HG02970 (cell line): ENCODE data around the gene KRT6B.
"Not testable (repeated sequence)": the region's sequence is repeated elsewhere in the genome, so short reads cannot be mapped to it uniquely, and the experiment has no call there.

ENCODE experiments used
- ATAC-seq: cut with Tn5 transposase; IDR thresholded peaks from one replicate; pipeline ENCODE4 v1.9.1; 2021; ENCODE audit warnings: mild to moderate bottlenecking, moderate library complexity, moderate number of reproducible peaks; ENCODE audit not compliant: unreplicated experiment, low FRiP score

KRT6B gene

DNA sequence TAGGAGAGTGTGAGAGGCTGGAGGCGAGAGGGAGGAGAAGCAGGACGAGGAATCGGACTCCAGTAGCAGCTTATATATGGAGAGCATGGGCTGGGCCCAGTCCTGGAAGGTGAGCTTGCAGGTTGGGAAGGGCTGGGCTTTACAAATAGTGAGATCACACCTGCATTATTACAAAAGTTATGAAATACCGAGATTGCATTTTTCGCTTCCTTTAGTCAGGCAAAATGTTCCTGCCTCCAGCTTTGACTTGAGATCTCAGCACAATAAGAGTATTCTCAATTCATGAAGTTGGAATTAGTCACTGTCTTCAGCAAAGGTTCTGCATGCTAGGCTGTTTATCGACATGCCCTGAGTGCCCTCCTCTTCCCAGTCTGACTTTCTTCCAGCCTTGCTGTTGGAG is at the start of gene KRT6B:
Gene KRT6B, minus strand, starts transcription at position 46 of the 400 bp plus-strand sequence. CDS start 68 bp downstream, outside the sequence.
- ATAC-seq: no peak

DNA sequence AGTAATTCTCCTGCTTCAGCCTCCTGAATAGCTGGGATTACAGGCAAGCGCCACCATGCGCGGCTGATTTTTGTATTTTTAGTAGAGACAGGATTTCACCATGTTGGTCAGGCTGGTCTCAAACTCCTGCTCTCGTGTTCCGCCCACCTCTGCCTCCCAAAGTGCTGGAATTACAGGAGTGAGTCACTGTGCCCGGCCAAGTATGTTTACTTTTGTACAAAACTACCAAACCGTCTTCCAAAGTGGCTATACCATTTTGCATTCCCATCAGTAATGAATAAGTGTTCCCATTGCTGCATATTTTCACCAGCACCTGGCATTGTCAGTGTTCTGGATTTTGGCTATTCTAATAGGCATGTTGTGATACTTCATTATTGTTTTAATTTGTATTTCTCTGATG is 49.5 kb upstream of the KRT6B start:
- no peak for ATAC-seq

DNA sequence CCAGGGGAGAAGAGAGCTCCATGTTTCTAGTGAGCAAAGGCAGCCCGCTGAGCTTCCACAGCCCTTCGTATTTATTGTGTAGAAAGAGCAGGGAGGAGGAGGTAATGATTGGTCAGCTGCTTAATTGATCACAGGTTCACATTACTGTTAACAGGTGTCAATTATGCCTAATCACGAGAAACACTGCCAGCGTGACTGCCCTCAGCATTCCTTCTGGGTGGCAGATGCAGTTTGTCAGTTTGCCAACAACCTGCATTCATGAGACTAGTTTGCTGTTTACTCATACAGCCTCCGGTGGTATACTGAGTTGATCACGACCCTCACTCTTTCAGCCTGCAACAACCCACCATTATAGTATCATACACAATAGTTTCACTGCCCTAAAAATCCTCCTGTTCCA is 48.6 kb upstream of the KRT6B start:
- ATAC-seq: not testable (repeated sequence)

DNA sequence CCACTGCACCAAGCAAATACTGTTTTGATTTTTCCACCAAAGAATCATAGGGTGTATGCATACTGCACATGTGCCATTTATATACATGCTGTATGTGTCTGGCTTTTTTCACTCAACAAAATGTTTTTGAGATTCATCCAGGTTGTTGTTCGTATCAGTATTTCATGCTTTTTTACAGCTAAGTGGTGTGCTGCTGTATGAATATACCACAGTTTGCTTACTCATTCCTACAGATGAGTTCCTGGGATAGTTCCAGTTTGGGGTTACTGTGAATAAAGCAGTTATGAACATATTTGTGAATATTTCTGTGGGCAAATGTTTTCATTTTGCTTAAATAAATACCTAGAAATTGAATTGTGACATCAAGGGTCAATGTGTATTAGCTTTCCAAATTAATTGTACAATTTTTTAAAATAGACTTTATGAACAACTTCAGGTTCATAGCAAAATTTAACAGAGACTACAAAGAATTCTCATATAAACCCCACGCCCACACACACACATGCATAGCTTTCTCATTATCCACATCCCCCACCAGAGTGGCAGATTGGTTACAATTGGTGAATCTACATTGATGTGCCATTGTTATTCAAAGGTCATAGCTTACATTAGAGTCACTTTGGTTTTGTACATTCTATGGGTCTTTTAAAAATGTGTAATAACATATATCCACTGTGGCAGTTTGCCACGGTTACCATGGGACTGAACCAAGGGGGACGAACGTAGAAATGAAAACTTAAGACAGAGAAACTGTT is 48.0 kb upstream of the KRT6B start:
- ATAC-seq: no peak

DNA sequence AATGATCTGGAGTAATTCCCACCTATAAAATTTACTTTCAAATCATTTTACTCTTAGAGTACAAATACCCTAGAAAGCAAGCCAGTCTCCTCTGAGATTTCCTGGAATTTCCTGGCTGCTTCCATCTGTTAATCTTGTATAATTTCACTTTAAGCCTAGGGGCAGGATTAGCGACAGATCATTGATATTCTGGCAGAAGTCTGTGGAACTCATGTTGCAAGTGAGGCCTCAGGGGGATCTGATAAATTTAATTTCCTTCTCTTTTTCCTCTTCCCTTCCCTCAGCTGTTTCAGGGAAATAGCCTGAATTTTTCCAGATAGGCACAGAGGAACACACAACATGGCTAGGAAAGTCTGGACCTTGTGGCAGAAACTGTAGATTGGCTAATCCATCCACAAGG is 47.0 kb upstream of the KRT6B start:
- ATAC-seq: no peak

DNA sequence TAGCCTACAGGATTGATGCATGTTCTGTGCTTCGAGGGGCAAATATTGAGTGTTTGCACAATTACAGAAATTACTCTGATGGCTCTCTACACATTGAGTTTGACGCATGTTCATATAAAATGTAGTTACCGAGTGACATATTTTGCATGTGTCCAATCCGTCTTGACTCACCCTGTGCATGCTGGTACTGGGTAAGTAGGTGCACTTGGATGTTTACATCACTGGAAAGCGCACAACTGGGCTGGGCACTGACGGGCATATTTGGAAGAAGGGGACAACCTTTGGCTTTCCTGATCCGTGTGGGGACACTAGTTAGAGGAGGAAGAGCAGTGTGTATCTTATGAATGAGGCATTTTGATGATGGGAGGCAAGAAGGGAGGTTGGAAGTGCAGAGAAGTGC is 46.0 kb upstream of the KRT6B start:
- ATAC-seq: no peak

DNA sequence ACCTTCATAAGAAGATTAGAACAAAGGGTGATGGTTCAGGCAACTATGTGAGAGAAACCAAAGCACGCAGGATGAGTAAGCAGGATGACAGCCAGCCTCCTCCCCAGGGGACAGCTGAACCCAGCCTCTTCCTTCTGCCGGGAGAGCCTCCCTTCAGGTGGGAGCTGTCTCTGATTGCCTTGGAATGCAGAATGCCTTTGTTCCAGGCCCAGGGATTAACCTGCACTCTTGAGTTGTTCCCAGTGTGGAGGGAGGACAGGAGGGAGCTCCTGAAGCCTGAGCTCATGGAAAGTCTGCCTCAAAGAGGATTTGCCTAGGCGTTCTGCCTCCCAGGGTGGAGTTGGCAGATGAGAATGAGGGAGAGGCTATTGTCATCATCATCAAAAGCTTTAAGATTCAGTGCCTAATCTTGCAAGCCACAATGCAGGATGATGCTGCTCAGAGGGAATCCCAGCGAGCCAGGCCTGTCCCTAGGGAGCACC is 44.7 kb upstream of the KRT6B start:
- ATAC-seq: no peak

DNA sequence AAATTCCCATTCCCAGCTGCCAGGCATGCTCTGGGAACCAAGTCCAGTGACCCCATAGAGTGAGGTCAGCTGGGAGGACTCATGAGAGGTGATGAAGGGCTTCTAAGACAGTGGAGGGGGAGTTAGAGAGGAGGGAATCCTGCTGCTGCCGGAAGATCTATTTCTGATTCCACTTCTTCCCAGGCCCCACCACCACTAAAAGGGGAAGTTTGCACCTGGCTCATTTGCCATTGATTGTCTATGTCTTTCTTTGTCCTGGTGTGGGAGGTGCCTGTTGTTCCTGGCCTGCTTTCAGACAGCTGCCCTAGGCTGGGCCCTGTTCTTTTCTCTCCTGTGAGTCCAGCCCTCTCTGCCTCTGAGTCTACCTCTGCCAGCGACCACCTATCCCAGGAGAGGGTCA is 44.1 kb upstream of the KRT6B start:
- no peak for ATAC-seq

DNA sequence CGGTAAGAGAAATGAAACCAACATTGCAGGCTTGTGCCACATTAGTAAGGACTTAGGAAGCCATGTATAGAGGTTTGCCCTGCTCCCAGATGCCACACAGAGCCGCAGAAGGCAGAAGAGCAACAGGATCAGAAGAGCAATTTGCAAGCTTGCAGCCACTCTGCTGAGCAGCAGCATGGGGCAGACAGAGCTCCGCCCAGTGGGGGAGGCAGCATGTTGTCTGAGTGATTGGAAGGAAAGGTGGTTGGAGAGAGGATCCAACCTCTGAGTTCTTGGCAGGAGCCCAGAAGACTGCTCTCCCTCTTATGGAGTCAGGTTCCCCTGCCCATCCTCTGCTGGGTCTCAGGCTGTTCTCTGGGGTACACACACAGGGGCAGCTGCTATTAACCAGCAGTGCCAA is 43.4 kb upstream of the KRT6B start:
- no peak for ATAC-seq

DNA sequence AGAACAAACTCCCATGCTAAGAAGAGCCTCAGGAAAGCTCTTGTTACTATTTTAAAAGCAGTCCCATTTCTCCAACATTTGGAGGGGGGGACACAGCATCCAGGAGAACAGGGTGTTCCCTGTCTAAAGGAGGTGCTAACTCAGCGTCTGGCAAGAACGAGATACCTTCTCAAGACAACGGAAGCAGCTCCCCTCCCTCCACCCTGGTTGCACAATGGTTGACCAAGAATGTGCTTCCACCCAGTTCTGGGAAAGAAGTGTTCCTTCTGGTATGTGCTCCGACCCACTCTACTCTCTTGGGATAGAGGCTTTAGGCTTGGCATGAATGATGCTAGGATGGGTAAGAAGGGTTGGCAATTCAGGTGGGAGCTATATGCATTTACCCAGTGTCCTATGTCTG is 42.6 kb upstream of the KRT6B start:
- no peak for ATAC-seq

DNA sequence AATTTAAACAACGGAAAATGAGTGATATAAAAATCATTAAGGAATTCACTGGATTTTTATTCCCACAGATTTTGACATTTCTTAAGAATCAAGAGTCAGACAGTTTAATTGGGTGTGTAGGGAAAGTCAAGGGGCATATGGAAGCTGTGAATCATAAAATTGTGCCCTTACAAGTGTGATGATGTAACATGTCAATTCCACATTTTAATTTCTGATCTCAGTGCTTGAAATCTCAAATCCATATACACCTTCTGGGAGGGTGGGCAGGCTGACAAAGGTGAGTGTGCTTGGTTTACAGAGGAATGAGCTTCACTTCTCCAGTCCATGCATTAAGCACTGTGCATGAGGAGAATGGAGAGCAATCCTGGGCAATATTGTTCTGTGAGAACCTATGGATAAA is 42.2 kb upstream of the KRT6B start:
- no peak for ATAC-seq

DNA sequence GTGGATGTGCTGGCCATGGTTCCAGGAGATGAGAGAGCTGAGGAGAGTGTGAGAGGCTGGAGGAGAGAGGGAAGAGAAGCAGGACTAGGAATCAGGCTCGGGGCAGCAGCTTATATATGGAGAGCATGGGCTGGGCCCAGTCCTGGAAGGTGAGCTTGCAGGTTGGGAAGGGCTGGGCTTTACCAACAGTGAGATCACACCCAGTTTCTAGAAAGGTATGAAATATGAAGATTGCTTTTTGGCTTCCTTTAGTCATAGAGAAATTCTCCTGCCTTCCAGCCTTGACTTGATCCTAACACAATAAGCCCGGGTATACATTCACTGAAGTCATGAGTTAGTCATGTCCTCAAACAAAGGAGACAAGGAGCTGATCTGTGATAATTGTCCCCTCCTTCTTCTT is 41.2 kb upstream of the KRT6B start, which contains the start of gene KRT6A:
Gene KRT6A, minus strand, starts transcription at position 86 of the 400 bp plus-strand sequence. Its CDS starts 69 bp downstream, at position 17.
- ATAC-seq: no peak

DNA sequence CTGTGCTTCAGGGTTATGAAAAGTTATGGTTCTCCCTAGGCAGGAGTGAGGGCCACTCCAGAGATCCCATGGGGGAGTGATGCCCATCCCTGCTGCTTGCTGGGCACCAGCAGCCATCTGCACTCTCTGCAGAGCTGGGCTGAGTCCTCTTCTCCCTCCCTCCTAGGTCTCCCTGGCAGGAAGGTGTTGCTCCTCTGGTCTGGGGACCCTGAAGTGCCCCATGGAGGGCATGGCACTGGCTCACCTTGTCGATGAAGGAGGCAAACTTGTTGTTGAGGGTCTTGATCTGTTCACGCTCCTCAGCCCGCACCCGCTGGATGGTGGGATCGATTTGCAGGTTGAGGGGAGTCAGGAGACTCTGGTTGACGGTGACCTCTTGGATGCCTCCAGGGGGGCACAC is 40.5 kb upstream of the KRT6B start:
- ATAC-seq: not testable (repeated sequence)

DNA sequence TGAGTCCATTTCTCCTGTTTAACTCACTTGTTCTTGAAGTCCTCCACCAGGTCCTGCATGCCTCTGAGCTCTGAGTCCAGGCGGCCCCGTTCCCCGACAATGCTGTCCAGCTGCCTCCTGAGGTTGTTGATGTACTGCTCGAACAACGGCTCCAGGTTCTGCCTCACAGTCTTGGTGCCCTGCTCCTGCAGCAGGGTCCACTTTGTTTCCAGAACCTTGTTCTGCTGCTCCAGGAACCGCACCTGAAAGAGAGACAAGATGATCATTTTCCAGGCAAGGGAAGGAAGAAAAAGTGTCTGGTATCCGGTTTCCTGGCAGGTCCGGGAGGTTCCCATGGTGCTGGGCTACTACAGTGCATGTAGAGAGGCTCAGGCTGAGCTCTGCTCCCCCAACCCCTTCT is 39.5 kb upstream of the KRT6B start:
- ATAC-seq: not testable (repeated sequence)

DNA sequence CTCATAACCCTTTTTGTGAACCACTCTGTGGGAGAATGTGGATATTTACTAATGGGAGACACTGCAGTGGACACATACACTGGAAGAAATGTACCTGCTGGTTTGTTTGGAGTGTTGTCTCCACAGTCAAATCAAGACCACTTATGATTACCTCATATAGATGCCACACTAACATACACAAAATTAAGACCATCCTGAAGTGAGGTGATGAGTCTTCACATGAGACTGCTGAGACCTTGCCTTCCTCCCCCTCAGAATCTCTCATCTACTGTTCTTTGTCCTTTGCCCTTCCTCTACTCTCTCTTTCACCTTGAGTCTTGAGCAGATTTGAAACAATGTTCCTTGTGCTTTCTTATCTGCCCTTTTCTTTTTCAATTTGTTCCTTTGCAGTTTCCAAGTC is 36.8 kb upstream of the KRT6B start:
- no peak for ATAC-seq

DNA sequence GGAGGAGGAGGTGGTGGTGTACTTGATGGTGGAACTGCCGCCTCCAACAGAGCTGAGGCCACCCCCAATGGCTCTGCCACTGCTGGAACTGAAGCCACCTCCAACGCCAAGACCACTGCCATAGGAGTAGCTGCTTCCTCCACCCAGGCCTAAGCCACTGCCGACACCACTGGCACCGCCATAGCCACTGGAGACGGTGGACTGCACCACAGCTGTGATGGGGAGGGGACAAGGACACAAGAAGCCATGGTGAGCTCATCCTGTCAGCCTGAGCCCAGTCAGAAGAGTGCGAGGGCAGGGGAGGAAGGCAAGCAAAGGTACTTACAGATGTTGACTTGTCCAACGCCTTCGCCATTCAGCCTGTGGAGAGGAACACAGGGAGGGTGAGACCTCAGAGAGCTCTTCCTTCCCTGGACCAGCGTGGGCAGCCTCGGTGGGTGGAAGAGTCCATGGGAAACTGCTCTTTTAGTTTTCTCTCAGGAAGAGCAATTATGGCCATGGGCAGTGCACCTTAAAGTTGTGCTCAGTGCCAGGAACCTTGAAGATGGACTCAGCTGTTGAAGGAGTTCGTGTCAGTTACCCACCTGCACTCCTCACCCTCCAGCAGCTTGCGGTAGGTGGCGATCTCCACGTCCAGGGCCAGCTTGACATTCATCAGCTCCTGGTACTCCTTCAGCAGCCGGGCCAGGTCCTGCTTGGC is 35.9 kb upstream of the KRT6B start:
- ATAC-seq: not testable (repeated sequence)

DNA sequence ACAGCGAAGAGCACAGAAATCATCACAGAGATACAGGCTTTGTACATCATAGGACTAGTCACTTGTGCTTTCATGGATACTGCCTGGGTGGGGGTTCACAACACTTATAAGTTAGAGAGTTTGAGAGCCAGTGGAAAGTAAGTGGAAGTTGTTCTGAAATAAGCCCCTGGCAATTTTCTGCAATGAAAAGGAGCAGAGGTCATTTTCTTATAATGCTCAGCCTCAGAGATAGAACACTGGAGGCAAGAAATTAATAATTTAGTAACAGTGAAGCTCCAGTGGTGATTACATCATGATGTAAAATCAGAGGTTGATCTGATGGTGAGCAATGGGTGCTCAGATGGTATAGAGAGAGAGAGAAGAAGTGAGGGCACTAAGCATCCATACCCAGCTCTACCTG is 35.3 kb upstream of the KRT6B start:
- no peak for ATAC-seq

DNA sequence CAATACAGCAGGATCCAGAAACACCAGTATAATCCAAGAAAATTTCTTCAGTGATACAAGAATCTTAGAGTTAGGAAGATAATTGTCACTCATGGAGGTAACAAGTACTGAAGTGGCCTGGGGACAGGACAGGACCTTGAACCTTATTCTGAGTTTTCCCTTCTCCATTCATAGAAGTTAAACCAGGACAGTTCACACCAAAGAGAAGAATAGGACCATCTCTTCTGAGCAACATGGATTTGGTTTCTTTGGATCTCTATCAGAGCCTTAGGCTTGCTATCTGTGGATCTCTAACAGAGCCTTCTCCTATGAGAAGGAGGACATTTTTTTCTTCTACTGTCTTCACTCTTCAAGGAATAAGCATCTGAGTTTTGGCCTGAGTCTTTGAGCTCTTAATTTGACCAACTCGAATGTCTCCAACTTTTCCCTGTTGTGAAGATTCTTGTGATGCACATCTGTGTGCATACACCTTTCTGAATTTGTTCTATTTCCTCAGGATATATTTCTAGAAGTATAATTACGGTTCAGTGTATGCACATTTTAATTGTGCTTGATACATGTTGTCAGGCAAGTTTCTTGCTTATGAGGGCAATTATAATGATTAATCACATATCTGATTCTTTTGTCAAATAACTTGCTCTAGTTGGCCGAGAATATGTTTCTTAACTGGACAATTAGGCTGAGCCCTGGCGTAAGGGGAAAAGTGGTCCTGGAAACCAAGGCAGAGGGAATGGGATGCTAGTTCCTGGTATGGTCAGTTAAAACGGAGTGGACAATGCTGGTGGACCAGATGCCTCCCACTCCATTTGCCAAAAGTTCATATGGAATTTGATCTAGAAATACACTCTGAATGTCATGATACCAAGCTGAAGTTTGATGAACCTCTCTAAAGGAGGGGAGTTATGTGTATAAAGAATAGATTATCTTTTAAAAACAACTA is 34.5 kb upstream of the KRT6B start:
- ATAC-seq: no peak

DNA sequence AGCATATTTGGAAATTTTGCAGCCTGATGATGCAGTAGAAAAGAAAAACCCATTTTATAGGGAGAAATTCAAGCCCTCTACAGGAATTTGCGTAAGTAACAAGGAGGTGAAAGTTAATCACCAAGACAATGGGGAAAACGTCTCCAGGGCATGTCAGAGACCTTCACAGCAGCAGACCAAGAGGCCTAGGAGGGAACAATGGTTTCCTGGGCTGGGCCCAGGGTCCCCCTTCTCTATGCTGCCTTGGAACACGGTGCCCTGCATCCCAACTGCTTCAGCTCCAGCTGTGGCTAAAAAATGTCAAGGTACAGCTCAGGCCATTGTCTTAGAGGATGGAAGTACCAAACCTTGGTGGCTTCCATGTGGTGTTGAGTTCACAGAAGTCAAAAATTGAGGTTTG is 28.1 kb upstream of the KRT6B start:
- no peak for ATAC-seq

DNA sequence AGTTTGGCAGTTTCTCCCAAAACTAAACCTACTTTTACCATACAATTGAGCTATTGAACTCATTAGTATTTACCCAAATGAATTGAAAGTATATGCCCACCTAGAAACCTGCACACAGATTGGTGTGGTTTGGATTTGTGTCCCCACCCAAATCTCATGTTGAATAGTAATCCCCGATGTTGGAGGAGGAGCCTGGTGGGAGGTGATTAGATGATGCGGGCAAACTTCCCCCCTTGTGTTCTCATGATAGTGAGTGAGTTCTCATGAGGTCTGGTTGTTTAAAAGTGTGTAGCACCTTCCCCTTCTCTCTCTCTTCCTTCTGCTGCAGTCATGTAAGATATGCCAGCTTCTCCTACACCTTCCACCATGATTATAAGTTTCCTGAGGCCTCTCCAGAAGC is 25.7 kb upstream of the KRT6B start:
- ATAC-seq: no peak

DNA sequence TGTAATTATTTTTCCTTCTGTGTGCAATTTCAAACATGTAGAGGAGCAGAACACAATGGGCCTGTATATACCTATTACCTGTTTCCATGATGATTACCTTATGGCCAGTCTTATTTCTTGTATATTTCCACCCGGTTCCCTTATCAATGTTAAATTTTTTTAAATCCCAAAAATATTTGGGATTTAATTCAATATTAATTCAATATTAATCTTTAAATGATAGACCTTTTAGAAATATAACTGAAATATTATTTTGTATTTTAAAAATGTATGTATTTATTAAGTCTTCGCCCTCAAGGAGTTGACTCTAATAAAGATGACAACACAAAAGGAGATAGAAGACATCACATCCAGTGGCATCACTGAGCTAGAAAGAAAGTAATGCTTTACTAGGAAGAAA is 22.3 kb upstream of the KRT6B start:
- no peak for ATAC-seq
